ENCODE results near the gene PLEKHG7. TPM values are rescaled to one million over a fixed set of nuclear protein-coding genes. Genes with fewer than 3 reads are reported as not detected.

The PLEKHG7 gene
- polyA plus RNA-seq, 3 donors, result not detected

DNA sequence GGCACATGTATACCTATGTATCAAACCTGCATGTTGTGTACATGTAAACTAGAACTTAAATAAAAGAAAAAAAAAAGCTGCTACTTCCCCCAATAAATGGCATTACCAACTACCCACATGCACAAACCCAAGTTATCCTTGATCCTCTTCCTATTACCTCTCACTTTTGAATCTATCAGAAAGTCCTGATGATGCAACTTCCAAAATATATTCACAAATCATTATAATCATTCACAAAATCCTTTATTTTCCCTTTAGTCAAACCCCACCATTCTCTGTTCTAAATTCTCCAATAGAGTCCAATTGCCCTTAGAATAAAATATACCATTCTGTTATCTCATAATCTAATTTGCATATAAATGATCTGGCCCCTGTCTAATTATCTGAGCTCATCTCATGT is 92.0 kb downstream of the PLEKHG7 start:
- Histone ChIP-seq H3K9ac (ENCODE audit: insufficient read depth, low read length, poor library complexity, severe bottlenecking) (no peak overlapping the region), H2AFZ (ENCODE audit: insufficient read depth, low read depth, low read length, poor library complexity, severe bottlenecking) (no peak overlapping the region), H4K20me1 (ENCODE audit: insufficient read depth, low read length) (no peaks in the 10 kb centered on the region), H3K4me2 (replicated peaks; ENCODE audit: extremely low read depth, low read length, poor library complexity, severe bottlenecking) (no peak overlapping the region), H3K27ac (ENCODE audit: low read depth in 1 of 2, low read length in 2 of 2) (no peak overlapping the region), H3K79me2 (ENCODE audit: insufficient read depth, low read length) (peaks cover 4% of the 10 kb centered on the region), H3K27me3 (ENCODE audit: control insufficient read depth in 2 of 2, insufficient read depth in 2 of 2, low read length in 2 of 2) (no peaks in the 10 kb centered on the region), H3K4me1 (ENCODE audit: control insufficient read depth in 1 of 2, insufficient read depth in 2 of 2, low read length in 2 of 2) (no peaks in the 10 kb centered on the region), H3K36me3 (replicated peaks in 1 of 2; ENCODE audit: control insufficient read depth in 1 of 2, insufficient read depth in 2 of 2, low read length in 2 of 2) (peaks cover 13 to 51% of the 10 kb centered on the region in 2 donors), H3K9me3 (replicated peaks in 1 of 2; ENCODE audit: control insufficient read depth in 1 of 2, insufficient read depth in 1 of 2, low read length in 2 of 2) (no peaks in the 10 kb centered on the region), H3K4me3 (replicated peaks in 1 of 3; ENCODE audit: low read depth in 2 of 3, low read length in 3 of 3) (no peak overlapping the region)
- peaks cover 66 to 74% of the 10 kb centered on the region in 2 donors for H3K36me3 Mint-ChIP-seq
- DNase-seq, result no peak
- no peak overlapping the region for H3K27ac Mint-ChIP-seq
- H3K9me3 Mint-ChIP-seq, result peaks cover 5 to 19% (median 11%) of the 10 kb centered on the region in 7 donors
- H3K4me1 Mint-ChIP-seq, result peaks cover 4% of the 10 kb centered on the region
- H3K4me3 Mint-ChIP-seq, result no peak overlapping the region
- TF ChIP-seq, protein P1, sequence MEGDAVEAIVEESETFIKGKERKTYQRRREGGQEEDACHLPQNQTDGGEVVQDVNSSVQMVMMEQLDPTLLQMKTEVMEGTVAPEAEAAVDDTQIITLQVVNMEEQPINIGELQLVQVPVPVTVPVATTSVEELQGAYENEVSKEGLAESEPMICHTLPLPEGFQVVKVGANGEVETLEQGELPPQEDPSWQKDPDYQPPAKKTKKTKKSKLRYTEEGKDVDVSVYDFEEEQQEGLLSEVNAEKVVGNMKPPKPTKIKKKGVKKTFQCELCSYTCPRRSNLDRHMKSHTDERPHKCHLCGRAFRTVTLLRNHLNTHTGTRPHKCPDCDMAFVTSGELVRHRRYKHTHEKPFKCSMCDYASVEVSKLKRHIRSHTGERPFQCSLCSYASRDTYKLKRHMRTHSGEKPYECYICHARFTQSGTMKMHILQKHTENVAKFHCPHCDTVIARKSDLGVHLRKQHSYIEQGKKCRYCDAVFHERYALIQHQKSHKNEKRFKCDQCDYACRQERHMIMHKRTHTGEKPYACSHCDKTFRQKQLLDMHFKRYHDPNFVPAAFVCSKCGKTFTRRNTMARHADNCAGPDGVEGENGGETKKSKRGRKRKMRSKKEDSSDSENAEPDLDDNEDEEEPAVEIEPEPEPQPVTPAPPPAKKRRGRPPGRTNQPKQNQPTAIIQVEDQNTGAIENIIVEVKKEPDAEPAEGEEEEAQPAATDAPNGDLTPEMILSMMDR (IDR thresholded peaks at IDR 0.05), result no peak
- intact Hi-C loops (cut with micrococcal nuclease), result no loop called here
- H3K27me3 Mint-ChIP-seq (ENCODE audit: low read depth in 3 of 3), result no peaks in the 10 kb centered on the region

DNA sequence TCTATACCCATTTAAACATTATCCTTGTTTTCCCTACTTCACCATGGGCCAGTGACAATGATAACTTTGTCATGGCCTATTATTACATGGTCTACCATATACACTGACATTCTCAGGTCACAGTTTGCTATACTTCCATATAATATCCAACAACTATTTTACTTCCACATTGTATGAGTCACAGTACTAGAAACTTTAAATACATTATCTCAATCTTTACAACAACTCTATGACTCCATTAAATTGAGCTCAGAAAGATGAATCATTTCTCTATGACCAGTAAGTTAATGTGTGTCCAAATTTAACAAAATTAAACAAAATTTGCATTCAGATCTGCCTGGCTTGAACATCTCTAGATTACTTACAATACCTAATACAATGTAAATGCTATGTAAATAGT is 93.9 kb downstream of the PLEKHG7 start:
- no peak overlapping the region for H2AFZ ChIP-seq (ENCODE audit: insufficient read depth, low read depth, low read length, poor library complexity, severe bottlenecking)
- H3K9me3 Mint-ChIP-seq, result peaks cover 3 to 11% (median 10%) of the 10 kb centered on the region in 7 donors
- peaks cover 4% of the 10 kb centered on the region for H3K79me2 ChIP-seq (ENCODE audit: insufficient read depth, low read length)
- H3K27me3 Mint-ChIP-seq (ENCODE audit: low read depth in 3 of 3), result no peaks in the 10 kb centered on the region
- TF ChIP-seq, protein P1 (IDR thresholded peaks at IDR 0.05), result no peak
- H4K20me1 ChIP-seq (ENCODE audit: insufficient read depth, low read length), result no peaks in the 10 kb centered on the region
- no peak overlapping the region for H3K4me2 ChIP-seq (replicated peaks; ENCODE audit: extremely low read depth, low read length, poor library complexity, severe bottlenecking)
- no peak for DNase-seq
- no peak overlapping the region for H3K4me3 ChIP-seq (replicated peaks in 1 of 3; ENCODE audit: low read depth in 2 of 3, low read length in 3 of 3)
- no peaks in the 10 kb centered on the region for H3K9me3 ChIP-seq (replicated peaks in 1 of 2; ENCODE audit: control insufficient read depth in 1 of 2, insufficient read depth in 1 of 2, low read length in 2 of 2)
- H3K36me3 Mint-ChIP-seq, result peaks cover 63 to 69% of the 10 kb centered on the region in 2 donors
- H3K27ac ChIP-seq (ENCODE audit: low read depth in 1 of 2, low read length in 2 of 2), result no peak overlapping the region
- peaks cover 4% of the 10 kb centered on the region for H3K4me1 Mint-ChIP-seq
- no peaks in the 10 kb centered on the region for H3K27me3 ChIP-seq (ENCODE audit: control insufficient read depth in 2 of 2, insufficient read depth in 2 of 2, low read length in 2 of 2)
- H3K36me3 ChIP-seq (replicated peaks in 1 of 2; ENCODE audit: control insufficient read depth in 1 of 2, insufficient read depth in 2 of 2, low read length in 2 of 2), result peaks cover 25 to 64% of the 10 kb centered on the region in 2 donors
- no peaks in the 10 kb centered on the region for H3K4me1 ChIP-seq (ENCODE audit: control insufficient read depth in 1 of 2, insufficient read depth in 2 of 2, low read length in 2 of 2)
- H3K4me3 Mint-ChIP-seq, result no peak overlapping the region
- intact Hi-C loops (cut with micrococcal nuclease), result no loop called here
- H3K27ac Mint-ChIP-seq, result no peak overlapping the region
- no peak overlapping the region for H3K9ac ChIP-seq (ENCODE audit: insufficient read depth, low read length, poor library complexity, severe bottlenecking)
